Panc1 (cell line): ENCODE results near the gene LSM14A. TPM values are rescaled to one million over a fixed set of nuclear protein-coding genes. Genes with fewer than 3 reads are reported as not detected.

Source experiments
- ATAC-seq: fragments of 200-7000 bp; cut with Tn5 transposase; 2 replicates; pipeline ENCODE4 v1.9.1; 2020; ENCODE audit warnings: mild to moderate bottlenecking, moderate library complexity
- BruUV-seq: library from RNA; stranded (reverse); fragments of 400-500 nt; replicated peaks from 2 replicates; lab custom pipeline; 2021; lab: Mats Ljungman, UMichigan
- CTCF ChIA-PET: fragments of 300-600 bp; sonication (Branson Sonifier 250); formaldehyde crosslinking; loops from one replicate; lab custom pipeline; 2022; ENCODE audit warnings: antibody characterized with exemption; lab: Charles Lee
- POLR2A ChIA-PET: fragments of 300-600 bp; sonication (Branson Sonifier 250); formaldehyde crosslinking; loops from one replicate; lab custom pipeline; 2022; ENCODE audit warnings: antibody characterized with exemption; lab: Charles Lee
- DNase-seq: peaks from one replicate; pipeline ENCODE4 v3.0.0-alpha.2; 2010; ENCODE audit warnings: low read depth, low spot score
- H3K27ac ChIP-seq: 2 replicates; pipeline ENCODE4 v1.5.1; 2011; ENCODE audit warnings: mild to moderate bottlenecking, low read length, inconsistent platforms
- H3K27me3 ChIP-seq: fragments of 200-500 bp; sonication (Bioruptor generic); 2 replicates; pipeline ENCODE4 v1.6.0; 2014; ENCODE audit warnings: low read length, inconsistent platforms; ENCODE audit not compliant: control insufficient read depth, insufficient read depth
- H3K36me3 ChIP-seq: fragments of 200-500 bp; sonication (Bioruptor generic); 2 replicates; pipeline ENCODE4 v1.5.1; 2014; ENCODE audit warnings: inconsistent platforms, mild to moderate bottlenecking, low read length, moderate library complexity; ENCODE audit not compliant: control insufficient read depth, insufficient read depth
- H3K4me1 ChIP-seq: 2 replicates; pipeline ENCODE4 v1.5.1; 2011; ENCODE audit warnings: inconsistent platforms, mild to moderate bottlenecking, low read length, moderate library complexity; ENCODE audit not compliant: control insufficient read depth, insufficient read depth
- H3K4me3 ChIP-seq, 2 experiments: 2 replicates each; pipeline ENCODE4 v1.5.1; 2011 to 2012; ENCODE audit warnings: low read depth in 2 of 2, low read length in 2 of 2, mild to moderate bottlenecking in 2 of 2, inconsistent platforms in 1 of 2, moderate library complexity in 1 of 2
- H3K9me3 ChIP-seq: fragments of 200-500 bp; sonication (Bioruptor generic); 2 replicates; pipeline ENCODE4 v1.5.1; 2014; ENCODE audit warnings: low read depth, mild to moderate bottlenecking, inconsistent platforms, low read length, moderate library complexity; ENCODE audit not compliant: control insufficient read depth, insufficient read depth
- CTCF ChIP-seq: fragments of 450-650 bp; IDR thresholded peaks from 2 replicates; pipeline ENCODE4 v1.5.1; 2017; ENCODE audit warnings: mild to moderate bottlenecking
- POLR2AphosphoS5 ChIP-seq: IDR thresholded peaks from 2 replicates; pipeline ENCODE4 v1.6.1; 2012; ENCODE audit warnings: mild to moderate bottlenecking, low read depth, low read length, moderate library complexity
- REST ChIP-seq, 2 experiments: IDR thresholded peaks; 2 replicates each; pipeline ENCODE4 v1.6.1; 2011 to 2012; ENCODE audit warnings: low read depth in 2 of 2, control low read depth in 1 of 2, low read length in 1 of 2, mild to moderate bottlenecking in 1 of 2, moderate library complexity in 1 of 2; ENCODE audit not compliant: insufficient read depth in 1 of 2
- SIN3A ChIP-seq: IDR thresholded peaks from 2 replicates; pipeline ENCODE4 v1.6.1; 2012; ENCODE audit warnings: low read depth, mild to moderate bottlenecking, low read length, moderate library complexity, borderline replicate concordance; ENCODE audit not compliant: insufficient read depth
- TCF7L2 ChIP-seq: IDR thresholded peaks from 2 replicates; pipeline ENCODE4 v1.6.1; 2011; ENCODE audit warnings: mild to moderate bottlenecking, low read depth, low read length, inconsistent platforms
- in situ Hi-C: cut with HindIII; loops from 2 replicates; pipeline ENCODE4 v1.10.0; 2016; ENCODE audit warnings: low sequenced_read_pairs, low pct_unique_long_range_greater_than_20kb
- intact Hi-C: fragments of 100-400 bp; cut with micrococcal nuclease; formaldehyde crosslinking; loops from one replicate; pipeline ENCODE4 v1.10.0; 2022; ENCODE audit not compliant: unreplicated experiment
- total RNA-seq: library from RNA; stranded (reverse); gene quantifications from one replicate; pipeline ENCODE4 v1.2.1, GENCODE V29; 2021; ENCODE audit not compliant: unreplicated experiment

Gene LSM14A
- total RNA-seq, 1 experiment from 2014 or later: 152 TPM

DNA sequence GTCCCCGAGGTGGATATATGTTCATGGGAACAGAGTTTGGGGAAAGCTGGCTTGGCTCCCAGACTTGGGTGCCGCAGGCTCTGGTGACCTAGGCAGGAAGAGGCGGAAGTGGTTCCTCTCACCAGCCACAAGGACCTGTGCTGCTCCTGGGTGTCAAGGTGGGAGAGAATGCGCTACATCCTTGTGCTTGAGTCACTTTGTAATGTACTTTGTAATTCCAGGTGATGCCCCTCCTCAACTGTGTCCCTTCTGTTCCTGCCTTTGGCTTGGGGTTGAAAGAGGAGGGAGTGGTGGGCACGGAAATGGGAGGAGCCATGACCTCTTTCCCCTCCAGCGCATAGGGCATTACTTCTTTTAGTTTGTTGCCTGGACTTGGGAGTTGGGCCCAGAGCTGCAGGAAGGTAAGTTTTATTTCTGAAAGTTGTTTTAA, 92.9 kb downstream of the LSM14A start:
- no peaks in the 10 kb centered on the region for H3K36me3 ChIP-seq
- intact Hi-C loops (no loop called here), in situ Hi-C loops (no loop called here)
- H3K4me3 ChIP-seq: peak overlapping the region in 1 of 2 experiments; percentile 29; a peak in 2 of 4 replicates
- H3K27me3 ChIP-seq: no peaks in the 10 kb centered on the region
- no TSS peak for BruUV-seq
- H3K4me1 ChIP-seq: peaks cover 33% of the 10 kb centered on the region
- TF ChIP-seq CTCF: no peak
- no peak for TF ChIP-seq POLR2AphosphoS5
- TF ChIP-seq TCF7L2: no peak
- no peak for TF ChIP-seq SIN3A
- TF ChIP-seq REST (IDR thresholded peaks at IDR 0.05; ENCODE audit: insufficient read depth in 1 of 2, low read depth in 2 of 2, low read length in 1 of 2): no peak
- DNase-seq: no peak
- H3K27ac ChIP-seq: peak overlapping the region; percentile 51
- CTCF ChIA-PET: interaction anchor here (0.5 kb wide), 1 partner anchor 19 kb away, joined by 8 read pairs; no protein-coding TSS in a partner anchor
- peak; percentile 56 for ATAC-seq
- H3K9me3 ChIP-seq: no peaks in the 10 kb centered on the region
- POLR2A ChIA-PET: no interaction called here

DNA sequence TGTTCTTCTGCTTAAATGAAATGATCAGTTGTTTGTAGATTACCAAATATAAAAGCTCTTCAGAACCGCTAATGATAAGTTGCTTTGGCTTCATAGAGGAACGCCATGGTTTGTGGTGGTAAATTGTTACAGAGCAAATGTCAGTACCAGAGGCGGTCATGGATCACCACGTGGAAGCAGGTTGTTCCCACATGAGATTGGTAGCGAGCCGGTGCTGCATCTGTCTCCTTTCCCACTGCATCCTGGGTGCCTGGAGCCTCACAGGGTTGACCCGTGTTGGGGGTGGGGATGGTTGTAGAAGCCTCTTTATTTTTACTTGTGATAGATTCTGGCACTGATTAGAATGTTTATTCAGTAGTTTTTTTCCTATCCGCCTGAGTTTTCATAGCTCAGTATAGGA, 96.8 kb downstream of the LSM14A start:
- TF ChIP-seq POLR2AphosphoS5: no peak
- no peak for TF ChIP-seq REST (IDR thresholded peaks at IDR 0.05; ENCODE audit: insufficient read depth in 1 of 2, low read depth in 2 of 2, low read length in 1 of 2)
- no peak for TF ChIP-seq CTCF
- no peak for TF ChIP-seq SIN3A
- TF ChIP-seq TCF7L2: no peak
- POLR2A ChIA-PET: interaction anchor here (0.6 kb wide), 1 partner anchor 21 kb away, joined by 7 read pairs; no protein-coding TSS in a partner anchor
- Histone ChIP-seq H3K4me3 (no peak overlapping the region), H3K36me3 (no peaks in the 10 kb centered on the region), H3K4me1 (peaks cover 27% of the 10 kb centered on the region), H3K27me3 (no peaks in the 10 kb centered on the region), H3K27ac (no peak overlapping the region; the same call in 1 of the 2 replicates), H3K9me3 (no peaks in the 10 kb centered on the region)
- DNase-seq (no peak), ATAC-seq (no peak)
- no TSS peak for BruUV-seq
- CTCF ChIA-PET: interaction anchor here (0.6 to 1.0 kb wide), 2 partner anchors 35 to 79 kb away, joined by 3 to 12 read pairs; no protein-coding TSS in a partner anchor
- intact Hi-C loops (no loop called here), in situ Hi-C loops (no loop called here)
